KMS-11 (cell line): ENCODE measurements around the gene TFB2M.

Source experiments
- H2AFZ ChIP-seq: fragments of 200-600 bp; sonication (generic); 2 replicates; pipeline ENCODE4 v1.6.1; 2016; ENCODE audit warnings: antibody characterized with exemption, mixed run types, low read depth
- H3K27ac ChIP-seq: fragments of 200-600 bp; sonication (generic); 2 replicates; pipeline ENCODE4 v1.6.1; 2016; ENCODE audit warnings: mild to moderate bottlenecking, mixed run types
- H3K27me3 ChIP-seq: fragments of 200-600 bp; sonication (generic); 2 replicates; pipeline ENCODE4 v1.6.1; 2017; ENCODE audit warnings: mild to moderate bottlenecking, low read depth, mixed run types, moderate library complexity; ENCODE audit not compliant: insufficient read depth
- H3K36me3 ChIP-seq: fragments of 200-600 bp; sonication (generic); 2 replicates; pipeline ENCODE4 v1.6.1; 2017; ENCODE audit warnings: mild to moderate bottlenecking, mixed run types; ENCODE audit not compliant: insufficient read depth
- H3K4me1 ChIP-seq: fragments of 200-600 bp; sonication (generic); 2 replicates; pipeline ENCODE4 v1.6.1; 2016; ENCODE audit warnings: mild to moderate bottlenecking, low read depth, mixed run types; ENCODE audit not compliant: poor library complexity, severe bottlenecking
- H3K4me2 ChIP-seq: fragments of 200-600 bp; sonication (generic); 2 replicates; pipeline ENCODE4 v1.7.0; 2016; ENCODE audit warnings: mild to moderate bottlenecking, mixed run types
- H3K4me3 ChIP-seq: fragments of 200-600 bp; sonication (generic); IDR thresholded peaks from 2 replicates; pipeline ENCODE4 v1.6.1; 2017; ENCODE audit warnings: low read depth, low read length, mixed read lengths; ENCODE audit not compliant: insufficient read depth
- H3K79me2 ChIP-seq: fragments of 200-600 bp; sonication (generic); 2 replicates; pipeline ENCODE4 v1.6.1; 2016; ENCODE audit warnings: low read depth, mixed run types; ENCODE audit not compliant: insufficient read depth
- H3K9ac ChIP-seq: fragments of 200-600 bp; sonication (generic); 2 replicates; pipeline ENCODE4 v1.6.1; 2016; ENCODE audit warnings: mild to moderate bottlenecking, mixed run types
- H4K20me1 ChIP-seq: fragments of 200-600 bp; sonication (generic); 2 replicates; pipeline ENCODE4 v1.6.1; 2016; ENCODE audit warnings: mild to moderate bottlenecking, mixed run types; ENCODE audit not compliant: insufficient read depth
- CTCF ChIP-seq: fragments of 200-600 bp; sonication (generic); conservative IDR thresholded peaks from 2 replicates; pipeline ENCODE4 v1.6.1; 2017; ENCODE audit warnings: low read depth, mild to moderate bottlenecking, antibody characterized with exemption, low read length, moderate library complexity, mixed read lengths

TFB2M gene

GRCh38 chr1:246597971-246598370 lies 31.9 kb upstream of the TFB2M start:
- no peak overlapping the region for H3K27ac ChIP-seq
- no peaks in the 10 kb centered on the region for H3K36me3 ChIP-seq
- no peaks in the 10 kb centered on the region for H4K20me1 ChIP-seq
- no peak overlapping the region for H3K4me3 ChIP-seq
- H2AFZ ChIP-seq: no peak overlapping the region
- H3K4me2 ChIP-seq: no peak overlapping the region
- no peaks in the 10 kb centered on the region for H3K4me1 ChIP-seq
- no peak overlapping the region for H3K9ac ChIP-seq
- no peaks in the 10 kb centered on the region for H3K27me3 ChIP-seq
- H3K79me2 ChIP-seq: no peaks in the 10 kb centered on the region
- no peak for TF ChIP-seq CTCF

GRCh38 chr1:246597340-246597739 lies 31.3 kb upstream of the TFB2M start:
- Histone ChIP-seq H3K4me2 (no peak overlapping the region), H4K20me1 (0 out of 2 replicates have a peak, but pooled peaks cover 3% of the 10 kb centered on the region), H2AFZ (no peak overlapping the region), H3K36me3 (no peaks in the 10 kb centered on the region), H3K27ac (no peak overlapping the region), H3K27me3 (no peaks in the 10 kb centered on the region), H3K4me3 (no peak overlapping the region), H3K4me1 (no peaks in the 10 kb centered on the region), H3K9ac (no peak overlapping the region), H3K79me2 (no peaks in the 10 kb centered on the region)
- TF ChIP-seq CTCF: no peak

- H4K20me1 ChIP-seq: 0 out of 2 replicates have a peak, but pooled peaks cover 3% of the 10 kb centered on the region
- no peak overlapping the region for H3K4me2 ChIP-seq
- H3K79me2 ChIP-seq: no peaks in the 10 kb centered on the region
- H3K9ac ChIP-seq: no peak overlapping the region
- H3K36me3 ChIP-seq: no peaks in the 10 kb centered on the region
- H3K4me1 ChIP-seq: peaks cover 14% of the 10 kb centered on the region
- no peaks in the 10 kb centered on the region for H3K27me3 ChIP-seq
- H3K27ac ChIP-seq: no peak overlapping the region
- no peak overlapping the region for H3K4me3 ChIP-seq
- H2AFZ ChIP-seq: no peak overlapping the region
- TF ChIP-seq CTCF: no peak
Measured at GRCh38 chr1:246595146-246595545, 29.1 kb upstream of the TFB2M start.

GRCh38 chr1:246592695-246593094 lies 26.6 kb upstream of the TFB2M start:
- Histone ChIP-seq H3K9ac (no peak overlapping the region), H3K4me3 (no peak overlapping the region), H3K4me2 (no peak overlapping the region), H3K4me1 (peaks cover 14% of the 10 kb centered on the region), H4K20me1 (0 out of 2 replicates have a peak, but pooled peaks cover 3% of the 10 kb centered on the region), H3K27me3 (no peaks in the 10 kb centered on the region), H3K79me2 (no peaks in the 10 kb centered on the region), H2AFZ (no peak overlapping the region), H3K27ac (no peak overlapping the region), H3K36me3 (no peaks in the 10 kb centered on the region)
- TF ChIP-seq CTCF: no peak

- Histone ChIP-seq H3K36me3 (no peaks in the 10 kb centered on the region), H3K27ac (no peak overlapping the region), H3K27me3 (no peaks in the 10 kb centered on the region), H3K9ac (no peak overlapping the region), H4K20me1 (0 out of 2 replicates have a peak, but pooled peaks cover 3% of the 10 kb centered on the region), H3K4me2 (no peak overlapping the region), H2AFZ (no peak overlapping the region), H3K79me2 (no peaks in the 10 kb centered on the region), H3K4me3 (no peak overlapping the region), H3K4me1 (peaks cover 14% of the 10 kb centered on the region)
- no peak for TF ChIP-seq CTCF
Measured at GRCh38 chr1:246591958-246592357, 25.9 kb upstream of the TFB2M start.
